MM.1S (cell line): Measurements from ENCODE around the gene BRD9.

Experiments
- DNase-seq: peaks from one replicate; pipeline ENCODE4 v3.0.0-alpha.2; 2015
- H2AFZ ChIP-seq: fragments of 300-600 bp; sonication (generic); 2 replicates; pipeline ENCODE4 v1.6.0; 2016; ENCODE audit warnings: antibody characterized with exemption, low read length
- H3F3A ChIP-seq: fragments of 300-600 bp; sonication (generic); 2 replicates; pipeline ENCODE4 v1.6.1; 2016; ENCODE audit warnings: mild to moderate bottlenecking, antibody characterized with exemption, low read length, moderate library complexity, mixed read lengths; ENCODE audit not compliant: insufficient read depth
- H3K27ac ChIP-seq: fragments of 300-600 bp; sonication (generic); 2 replicates; pipeline ENCODE4 v1.5.1; 2016; ENCODE audit warnings: mild to moderate bottlenecking, low read length
- H3K27me3 ChIP-seq: fragments of 300-600 bp; sonication (generic); replicated peaks from 2 replicates; pipeline ENCODE4 v1.6.0; 2016; ENCODE audit warnings: low read length; ENCODE audit not compliant: insufficient read depth
- H3K36me3 ChIP-seq: fragments of 300-600 bp; sonication (generic); replicated peaks from 2 replicates; pipeline ENCODE4 v1.6.1; 2016; ENCODE audit warnings: mild to moderate bottlenecking, low read length, mixed read lengths; ENCODE audit not compliant: insufficient read depth
- H3K4me1 ChIP-seq: fragments of 300-600 bp; sonication (generic); 2 replicates; pipeline ENCODE4 v1.6.1; 2016; ENCODE audit warnings: low read length, mixed read lengths
- H3K4me2 ChIP-seq: fragments of 300-600 bp; sonication (generic); 2 replicates; pipeline ENCODE4 v1.6.0; 2016; ENCODE audit warnings: low read depth, low read length
- H3K4me3 ChIP-seq: fragments of 300-600 bp; sonication (generic); 2 replicates; pipeline ENCODE4 v1.5.1; 2016; ENCODE audit warnings: low read length, mixed read lengths
- H3K79me2 ChIP-seq: fragments of 300-600 bp; sonication (generic); 2 replicates; pipeline ENCODE4 v1.6.1; 2016; ENCODE audit warnings: mixed run types, low read length, mixed read lengths
- H3K9ac ChIP-seq: fragments of 300-600 bp; sonication (generic); 2 replicates; pipeline ENCODE4 v1.6.1; 2016; ENCODE audit warnings: low read length, mixed read lengths
- H3K9me2 ChIP-seq: fragments of 300-600 bp; sonication (generic); replicated peaks from 2 replicates; pipeline ENCODE4 v1.6.1; 2016; ENCODE audit warnings: mild to moderate bottlenecking, low read length, mixed read lengths; ENCODE audit not compliant: insufficient read depth
- H3K9me3 ChIP-seq: fragments of 300-600 bp; sonication (generic); replicated peaks from 2 replicates; pipeline ENCODE4 v1.6.1; 2016; ENCODE audit warnings: mild to moderate bottlenecking, low read length, mixed read lengths; ENCODE audit not compliant: insufficient read depth
- H4K20me1 ChIP-seq: fragments of 300-600 bp; sonication (generic); 2 replicates; pipeline ENCODE4 v1.6.1; 2016; ENCODE audit warnings: mild to moderate bottlenecking, low read length, moderate library complexity, mixed read lengths; ENCODE audit not compliant: insufficient read depth
- EZH2 ChIP-seq: fragments of 300-600 bp; sonication (generic); optimal IDR thresholded peaks from 2 replicates; pipeline ENCODE3; 2017; ENCODE audit warnings: low read depth, mild to moderate bottlenecking, antibody characterized with exemption, low read length, mixed read lengths
- EZH2phosphoT487 ChIP-seq: fragments of 300-600 bp; sonication (generic); IDR thresholded peaks from 2 replicates; pipeline ENCODE4 v1.6.1; 2018; ENCODE audit warnings: antibody characterized with exemption, low read length
- TF ChIP-seq, protein P1 (sequence below): fragments of 300-600 bp; sonication (generic); IDR thresholded peaks from 2 replicates; pipeline ENCODE4 v1.5.1; 2016; ENCODE audit warnings: antibody characterized with exemption, low read length, mixed read lengths

BRD9 gene

GRCh38 chr5:885529-885928 lies 7.1 kb downstream of the BRD9 start:
- Histone ChIP-seq H3K4me2 (no peak overlapping the region), H3K9ac (no peak overlapping the region), H2AFZ (no peak overlapping the region), H3K9me2 (no peaks in the 10 kb centered on the region), H3K79me2 (peaks cover 93% of the 10 kb centered on the region), H3K27me3 (no peaks in the 10 kb centered on the region), H4K20me1 (no peaks in the 10 kb centered on the region), H3K27ac (no peak overlapping the region), H3F3A (no peaks in the 10 kb centered on the region; the same call in 1 of the 2 replicates), H3K4me3 (no peak overlapping the region), H3K36me3 (peaks cover 41% of the 10 kb centered on the region; the same call in 1 of the 2 replicates), H3K9me3 (no peaks in the 10 kb centered on the region), H3K4me1 (no peaks in the 10 kb centered on the region)
- DNase-seq = no peak
- TF ChIP-seq, protein P1, sequence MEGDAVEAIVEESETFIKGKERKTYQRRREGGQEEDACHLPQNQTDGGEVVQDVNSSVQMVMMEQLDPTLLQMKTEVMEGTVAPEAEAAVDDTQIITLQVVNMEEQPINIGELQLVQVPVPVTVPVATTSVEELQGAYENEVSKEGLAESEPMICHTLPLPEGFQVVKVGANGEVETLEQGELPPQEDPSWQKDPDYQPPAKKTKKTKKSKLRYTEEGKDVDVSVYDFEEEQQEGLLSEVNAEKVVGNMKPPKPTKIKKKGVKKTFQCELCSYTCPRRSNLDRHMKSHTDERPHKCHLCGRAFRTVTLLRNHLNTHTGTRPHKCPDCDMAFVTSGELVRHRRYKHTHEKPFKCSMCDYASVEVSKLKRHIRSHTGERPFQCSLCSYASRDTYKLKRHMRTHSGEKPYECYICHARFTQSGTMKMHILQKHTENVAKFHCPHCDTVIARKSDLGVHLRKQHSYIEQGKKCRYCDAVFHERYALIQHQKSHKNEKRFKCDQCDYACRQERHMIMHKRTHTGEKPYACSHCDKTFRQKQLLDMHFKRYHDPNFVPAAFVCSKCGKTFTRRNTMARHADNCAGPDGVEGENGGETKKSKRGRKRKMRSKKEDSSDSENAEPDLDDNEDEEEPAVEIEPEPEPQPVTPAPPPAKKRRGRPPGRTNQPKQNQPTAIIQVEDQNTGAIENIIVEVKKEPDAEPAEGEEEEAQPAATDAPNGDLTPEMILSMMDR = no peak
- TF ChIP-seq EZH2 (no peak), EZH2phosphoT487 (no peak)

- TF ChIP-seq EZH2 (no peak), EZH2phosphoT487 (no peak)
- TF ChIP-seq, protein P1 = no peak
- Histone ChIP-seq H4K20me1 (no peaks in the 10 kb centered on the region), H3K27me3 (no peaks in the 10 kb centered on the region), H3F3A (no peaks in the 10 kb centered on the region; the same call in 1 of the 2 replicates), H2AFZ (no peak overlapping the region), H3K9ac (no peak overlapping the region), H3K9me3 (no peaks in the 10 kb centered on the region), H3K27ac (no peak overlapping the region), H3K4me1 (no peaks in the 10 kb centered on the region), H3K79me2 (peaks cover 88% of the 10 kb centered on the region), H3K36me3 (peaks cover 41% of the 10 kb centered on the region; the same call in 1 of the 2 replicates), H3K4me3 (no peak overlapping the region), H3K9me2 (no peaks in the 10 kb centered on the region), H3K4me2 (no peak overlapping the region)
- DNase-seq = no peak
Measured at GRCh38 chr5:885127-885442, 7.5 kb downstream of the BRD9 start.

DNA sequence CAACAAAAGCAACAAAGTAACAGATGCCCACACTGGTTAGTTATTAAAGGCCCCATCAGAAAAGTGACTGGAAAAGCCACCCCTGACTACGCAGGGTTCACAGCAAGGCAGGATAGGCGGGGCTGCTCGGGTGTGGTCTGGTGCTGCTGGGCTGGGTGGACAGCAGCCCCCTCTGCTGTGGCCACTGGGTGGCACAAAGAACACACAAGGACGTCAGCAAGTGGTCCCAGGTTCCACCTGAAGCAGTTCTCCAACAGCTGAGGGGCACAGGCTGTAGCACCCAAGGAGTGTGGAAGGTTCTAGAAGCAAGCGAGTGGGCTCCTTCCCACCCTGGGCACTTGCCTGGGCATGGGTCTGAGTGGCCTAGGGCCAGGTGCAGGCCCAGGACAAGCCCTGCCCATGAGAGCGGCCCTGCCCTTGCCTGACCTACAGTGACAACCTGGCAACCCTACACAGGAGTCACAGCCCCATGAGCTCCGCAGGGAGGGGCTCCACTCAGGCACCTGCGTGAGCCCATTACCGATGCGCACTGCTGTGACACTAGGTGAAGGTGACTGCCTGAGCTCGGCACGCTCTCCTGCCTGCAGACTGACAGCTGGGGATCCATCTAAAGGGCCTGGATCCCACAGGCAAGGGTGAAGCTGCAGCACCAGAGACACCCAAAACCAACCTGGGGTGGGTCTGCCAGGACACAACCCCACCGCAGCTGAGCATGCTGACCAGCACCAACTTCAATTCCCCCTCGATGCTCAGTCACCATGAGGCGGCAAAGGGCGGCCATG lies 8.1 kb downstream of the BRD9 start:
- no peak for DNase-seq
- Histone ChIP-seq H3K9me3 (no peaks in the 10 kb centered on the region), H3K27me3 (no peaks in the 10 kb centered on the region), H3K27ac (no peak overlapping the region), H3K9me2 (no peaks in the 10 kb centered on the region), H3K4me1 (no peaks in the 10 kb centered on the region), H3K4me2 (no peak overlapping the region), H3K36me3 (peaks cover 39% of the 10 kb centered on the region; the same call in 1 of the 2 replicates), H3K9ac (no peak overlapping the region), H2AFZ (no peak overlapping the region), H3F3A (no peaks in the 10 kb centered on the region; the same call in 1 of the 2 replicates), H4K20me1 (no peaks in the 10 kb centered on the region), H3K79me2 (peaks cover 83% of the 10 kb centered on the region), H3K4me3 (no peak overlapping the region)
- TF ChIP-seq EZH2 (no peak), EZH2phosphoT487 (no peak)
- TF ChIP-seq, protein P1 = no peak
